Measurements from ENCODE around the gene WDR64. TPM values are rescaled to one million over a fixed set of nuclear protein-coding genes. Genes with fewer than 3 reads are reported as not detected.
A peak's percentile ranks its signal among the peaks of the same experiment; 100 is the strongest.

Gene WDR64
- total RNA-seq, 1 donor from 2014 or later = not detected

DNA sequence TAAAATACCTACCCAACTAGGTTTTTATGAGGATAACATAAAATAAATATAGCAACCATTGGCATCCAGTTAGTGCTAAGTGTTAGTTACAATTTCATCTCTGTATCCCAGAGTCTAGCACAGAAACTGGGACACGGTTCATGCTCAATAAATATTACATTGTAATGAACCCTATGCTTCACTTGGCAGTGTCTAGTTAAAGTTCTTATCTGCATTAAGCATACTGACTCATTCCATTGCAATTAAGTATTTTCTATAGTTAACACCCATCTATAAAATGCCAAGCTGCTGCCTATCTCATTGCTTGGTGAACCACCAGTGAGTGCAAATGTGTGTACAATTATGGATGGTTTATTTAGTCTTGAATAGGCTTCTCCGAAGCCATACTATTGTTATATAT lies 27.1 kb upstream of the WDR64 start:
- H3K4me1 Mint-ChIP-seq = no peaks in the 10 kb centered on the region
- no peaks in the 10 kb centered on the region for H3K9me3 Mint-ChIP-seq
- peaks cover 11% of the 10 kb centered on the region for H3K36me3 Mint-ChIP-seq (ENCODE audit: low read depth)
- TF ChIP-seq CTCF (conservative IDR thresholded peaks at IDR 0.05) = no peak
- H3K27ac Mint-ChIP-seq (ENCODE audit: unreplicated experiment) = no peak overlapping the region
- no peak overlapping the region for H3K4me3 Mint-ChIP-seq
- DNase-seq (ENCODE audit: low read depth, low spot score) = no peak
- no peaks in the 10 kb centered on the region for H3K27me3 Mint-ChIP-seq (ENCODE audit: low read depth)

DNA sequence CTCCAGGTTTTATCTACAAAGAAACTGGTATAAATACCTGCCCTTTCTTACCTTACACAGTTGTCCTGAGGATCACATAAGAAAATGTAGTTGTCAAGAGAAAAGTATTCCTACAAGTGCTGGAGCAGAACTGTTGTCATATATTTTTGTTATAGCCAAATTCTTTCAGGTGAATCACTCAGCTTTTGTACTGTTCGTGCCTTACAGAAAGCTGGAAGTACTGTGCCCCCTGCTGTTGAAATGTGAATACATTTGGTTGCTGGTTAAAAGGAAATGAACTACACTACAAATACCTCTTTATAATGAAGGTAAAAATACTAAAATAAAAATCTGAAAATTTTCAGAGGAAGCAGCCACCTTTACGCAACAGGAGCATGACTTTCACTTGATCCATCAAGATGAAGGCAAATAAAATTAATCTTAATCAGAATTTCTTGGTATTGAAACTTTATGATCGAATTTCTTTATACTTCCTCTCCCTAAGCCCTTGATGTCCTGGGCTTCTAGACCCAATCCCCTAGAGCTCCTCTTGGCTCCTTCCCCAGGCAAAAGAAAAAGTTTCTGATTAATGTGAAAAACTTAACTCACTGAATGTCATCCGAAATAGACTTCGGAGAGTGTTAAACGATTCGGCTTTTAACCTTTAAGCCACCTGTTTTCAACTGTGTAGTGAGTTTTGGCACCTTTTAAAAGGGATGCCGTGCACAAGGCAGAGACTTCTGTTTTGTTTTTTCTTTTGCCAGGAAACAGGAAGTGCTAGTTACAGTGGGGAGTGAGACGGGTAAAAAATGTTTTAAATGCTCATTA lies 24.4 kb upstream of the WDR64 start:
- H3K4me1 Mint-ChIP-seq = no peaks in the 10 kb centered on the region
- no peak overlapping the region for H3K4me3 Mint-ChIP-seq
- H3K9me3 Mint-ChIP-seq = no peaks in the 10 kb centered on the region
- H3K27ac Mint-ChIP-seq (ENCODE audit: unreplicated experiment) = no peak overlapping the region
- peak; percentile 72 for TF ChIP-seq CTCF (conservative IDR thresholded peaks at IDR 0.05)
- no peaks in the 10 kb centered on the region for H3K27me3 Mint-ChIP-seq (ENCODE audit: low read depth)
- H3K36me3 Mint-ChIP-seq (ENCODE audit: low read depth) = peaks cover 12% of the 10 kb centered on the region
- DNase-seq (ENCODE audit: low read depth, low spot score) = no peak

- H3K9me3 Mint-ChIP-seq = peaks cover 2% of the 10 kb centered on the region
- TF ChIP-seq CTCF (conservative IDR thresholded peaks at IDR 0.05) = no peak
- DNase-seq (ENCODE audit: low read depth, low spot score) = no peak
- no peaks in the 10 kb centered on the region for H3K27me3 Mint-ChIP-seq (ENCODE audit: low read depth)
- no peaks in the 10 kb centered on the region for H3K4me1 Mint-ChIP-seq
- H3K4me3 Mint-ChIP-seq = no peak overlapping the region
- H3K36me3 Mint-ChIP-seq (ENCODE audit: low read depth) = peaks cover 16% of the 10 kb centered on the region
- H3K27ac Mint-ChIP-seq (ENCODE audit: unreplicated experiment) = no peak overlapping the region
These were observed 22.1 kb upstream of the WDR64 start for GRCh38 chr1:241630005-241630404.

- Mint-ChIP-seq H3K27me3 (ENCODE audit: low read depth) (no peaks in the 10 kb centered on the region), H3K4me1 (no peaks in the 10 kb centered on the region), H3K36me3 (ENCODE audit: low read depth) (peaks cover 21% of the 10 kb centered on the region), H3K27ac (ENCODE audit: unreplicated experiment) (no peak overlapping the region), H3K9me3 (peaks cover 6% of the 10 kb centered on the region), H3K4me3 (no peak overlapping the region)
- no peak for DNase-seq (ENCODE audit: low read depth, low spot score)
- no peak for TF ChIP-seq CTCF (conservative IDR thresholded peaks at IDR 0.05)
These were observed 21.6 kb upstream of the WDR64 start for GRCh38 chr1:241630476-241630875.

GRCh38 chr1:241630899-241631298 lies 21.2 kb upstream of the WDR64 start:
- peaks cover 23% of the 10 kb centered on the region for H3K36me3 Mint-ChIP-seq (ENCODE audit: low read depth)
- DNase-seq (ENCODE audit: low read depth, low spot score) = no peak
- no peak for TF ChIP-seq CTCF (conservative IDR thresholded peaks at IDR 0.05)
- no peaks in the 10 kb centered on the region for H3K27me3 Mint-ChIP-seq (ENCODE audit: low read depth)
- no peaks in the 10 kb centered on the region for H3K4me1 Mint-ChIP-seq
- H3K9me3 Mint-ChIP-seq = peaks cover 6% of the 10 kb centered on the region
- H3K4me3 Mint-ChIP-seq = no peak overlapping the region
- H3K27ac Mint-ChIP-seq (ENCODE audit: unreplicated experiment) = no peak overlapping the region

All from neural crest cell (in vitro differentiated cells).